GM19099 (cell line): Measurements from ENCODE around the gene TRPV2.

Source experiments
- POLR2A ChIP-seq: IDR thresholded peaks from 3 replicates; pipeline ENCODE4 v1.6.1; 2011; ENCODE audit warnings: low read depth; ENCODE audit not compliant: insufficient read length; ENCODE audit errors: extremely low read depth

Gene TRPV2

DNA sequence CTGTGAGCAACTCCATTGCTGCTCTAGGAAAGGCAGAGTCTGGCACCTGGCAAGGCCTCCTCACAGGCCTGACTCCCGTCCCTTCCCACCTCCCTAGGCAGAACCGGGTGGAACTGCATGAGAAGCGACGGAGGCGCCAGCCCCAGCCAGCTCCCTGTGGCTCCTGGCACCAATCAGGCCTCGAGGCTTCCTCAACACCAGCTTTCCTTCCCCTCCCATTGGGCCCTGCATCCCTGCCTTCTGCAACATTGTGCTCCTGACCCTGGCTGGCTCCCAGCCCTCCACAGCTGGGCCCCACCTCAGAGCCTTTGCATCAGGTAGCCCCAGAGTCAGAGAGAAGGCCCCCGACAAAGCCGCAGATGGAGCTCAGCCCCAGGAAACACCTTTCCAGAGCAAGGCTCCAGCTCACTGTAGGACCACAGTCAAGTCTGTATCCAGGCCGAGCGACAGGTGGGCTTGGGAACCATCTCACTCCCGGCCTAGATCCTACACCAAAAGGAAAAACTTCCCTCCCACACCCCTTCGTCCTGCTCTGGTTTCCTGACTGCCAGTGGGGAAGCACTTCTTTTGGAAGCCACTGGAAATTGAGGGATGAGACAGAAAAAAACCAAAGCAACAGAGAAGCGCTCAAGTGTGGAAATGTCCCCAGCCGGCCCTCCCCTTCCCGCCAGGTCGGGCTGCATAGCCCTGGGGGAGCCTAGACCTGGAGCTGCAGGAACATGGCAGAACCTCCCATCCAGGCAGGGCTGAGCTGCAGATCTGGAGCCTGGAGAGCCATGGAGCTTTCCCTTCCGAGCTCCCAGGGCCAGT, 45.6 kb downstream of the TRPV2 start:
- TF ChIP-seq POLR2A, result no peak

DNA sequence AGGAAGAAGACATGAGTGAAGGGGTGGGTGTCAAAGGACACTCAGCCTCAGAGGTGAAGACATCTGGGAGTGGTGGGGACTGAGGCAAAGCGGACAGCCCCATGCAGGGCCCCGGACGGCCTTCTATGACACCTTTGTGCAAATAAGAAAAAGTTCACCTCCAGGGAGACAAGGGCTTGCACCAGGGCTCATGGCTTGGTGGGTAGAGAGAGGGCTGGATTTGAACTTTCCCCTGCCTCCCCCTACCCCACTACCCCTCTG, 46.2 kb downstream of the TRPV2 start:
- no peak for TF ChIP-seq POLR2A

GRCh38 chr17:16462070-16462864, 46.9 kb downstream of the TRPV2 start:
- TF ChIP-seq POLR2A, result no peak

DNA sequence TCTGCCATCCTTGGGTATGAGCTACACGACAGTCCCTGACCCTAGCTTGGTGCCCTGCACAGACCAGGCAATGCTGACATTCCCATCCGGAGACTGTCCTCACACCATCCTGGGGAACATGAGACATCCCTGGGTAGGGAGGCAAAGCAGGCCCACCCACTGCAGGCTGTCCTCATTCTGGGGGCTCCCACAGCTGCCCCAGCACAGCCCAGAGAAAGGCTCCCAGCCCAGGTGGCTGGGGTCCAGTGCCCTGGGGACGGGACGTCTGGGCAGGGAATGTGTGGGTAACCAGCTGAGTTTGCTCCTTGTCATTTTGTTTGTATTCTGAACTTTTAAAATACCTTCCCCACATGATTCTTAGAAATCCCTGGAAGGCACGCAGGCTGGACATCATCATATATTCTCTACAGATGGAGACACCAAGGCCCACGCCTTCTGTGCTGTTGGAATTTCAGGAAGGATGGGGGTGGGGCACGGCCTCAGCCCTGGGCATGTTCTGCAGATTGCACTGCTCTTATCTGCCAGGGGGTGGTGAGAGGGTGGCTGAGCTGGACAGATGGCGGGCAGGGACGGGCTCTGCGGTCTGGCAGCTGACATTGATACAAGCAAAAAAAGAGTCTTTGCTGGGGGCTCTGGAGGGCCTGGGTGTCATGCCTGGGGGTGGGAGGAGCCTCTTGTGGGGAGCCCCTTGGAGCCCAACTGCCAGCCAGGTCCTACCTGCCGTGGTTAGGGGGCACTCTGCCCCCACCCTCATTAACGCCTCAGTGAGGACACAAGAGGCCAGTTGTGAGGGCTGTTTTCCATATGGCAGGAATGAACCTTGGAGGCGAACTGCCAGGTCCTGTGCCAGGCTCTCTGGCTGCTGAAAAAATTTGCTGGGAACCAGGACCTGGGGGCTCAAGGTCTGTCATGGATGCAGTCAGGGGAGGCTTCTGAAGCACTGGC, 48.3 kb downstream of the TRPV2 start:
- TF ChIP-seq POLR2A, result no peak

GRCh38 chr17:16464303-16465051, 49.1 kb downstream of the TRPV2 start:
- no peak for TF ChIP-seq POLR2A

GRCh38 chr17:16465052-16465312, 49.6 kb downstream of the TRPV2 start:
- no peak for TF ChIP-seq POLR2A

DNA sequence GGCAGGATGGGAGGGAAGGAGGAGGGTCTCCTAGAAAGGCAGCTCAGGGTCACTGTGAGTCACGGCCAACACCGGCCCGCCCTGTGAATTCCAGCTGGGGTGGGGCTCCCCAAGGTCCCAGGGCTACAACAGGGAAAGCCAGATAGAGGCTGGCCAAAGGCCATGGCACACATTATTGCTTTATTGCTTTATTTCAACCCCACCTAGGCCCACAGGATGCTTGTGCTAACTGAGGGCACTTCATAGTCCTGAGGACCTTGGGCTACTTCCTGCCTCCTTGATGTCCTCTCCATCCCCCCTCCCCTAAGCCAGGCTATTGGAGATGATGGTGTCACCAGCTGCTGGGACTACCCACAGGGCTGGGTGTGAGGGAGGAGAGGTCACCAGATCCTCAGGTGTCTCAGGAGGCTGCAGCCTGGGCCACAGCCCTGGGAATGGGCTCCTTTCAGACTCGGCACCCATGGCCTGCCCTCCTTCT, 50.5 kb downstream of the TRPV2 start:
- TF ChIP-seq POLR2A, result no peak

DNA sequence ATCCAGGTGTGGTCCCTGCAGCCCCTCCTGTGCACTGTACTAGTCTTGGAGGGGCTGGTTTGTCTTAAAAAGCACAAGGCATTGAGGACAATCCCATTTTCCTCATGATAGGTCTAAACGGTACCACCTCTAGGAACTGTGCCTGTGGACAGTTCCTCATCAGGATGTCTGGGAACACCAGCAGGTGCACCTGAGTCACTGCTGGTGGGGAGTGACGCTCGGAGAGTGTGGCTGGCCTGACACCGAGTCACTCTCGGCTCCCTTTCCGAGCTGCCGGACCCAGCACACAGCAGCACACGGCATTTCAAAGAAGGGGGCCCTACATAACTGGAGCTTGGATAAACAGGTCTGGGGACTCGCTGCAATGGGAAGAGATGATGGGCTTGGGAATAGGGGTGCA, 51.0 kb downstream of the TRPV2 start:
- no peak for TF ChIP-seq POLR2A

- no peak for TF ChIP-seq POLR2A
These were observed 51.7 kb downstream of the TRPV2 start for GRCh38 chr17:16467044-16467443.

- TF ChIP-seq POLR2A, result no peak
These were observed 52.5 kb downstream of the TRPV2 start for GRCh38 chr17:16467886-16468285.

GRCh38 chr17:16468428-16468992, 53.1 kb downstream of the TRPV2 start:
- TF ChIP-seq POLR2A, result no peak

DNA sequence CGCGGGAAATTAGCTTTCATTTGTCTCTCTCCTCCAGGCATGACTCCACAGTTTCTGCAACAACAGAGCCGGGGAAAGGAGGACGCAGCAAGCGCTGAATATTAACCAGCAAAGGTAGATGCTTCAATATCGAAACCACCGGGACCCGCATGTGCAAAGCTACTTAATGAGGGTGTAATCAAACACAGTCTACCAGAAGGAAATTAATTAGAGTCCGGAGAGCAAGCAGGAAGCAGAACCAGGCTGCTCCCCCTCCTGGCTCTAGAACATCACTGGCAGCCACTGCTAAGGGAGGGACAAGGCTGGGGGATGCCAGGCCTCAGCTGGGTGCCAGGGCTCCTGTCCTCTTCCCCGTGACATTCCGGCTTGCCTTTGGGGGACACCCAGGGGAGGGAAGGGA, 54.9 kb downstream of the TRPV2 start:
- no peak for TF ChIP-seq POLR2A

DNA sequence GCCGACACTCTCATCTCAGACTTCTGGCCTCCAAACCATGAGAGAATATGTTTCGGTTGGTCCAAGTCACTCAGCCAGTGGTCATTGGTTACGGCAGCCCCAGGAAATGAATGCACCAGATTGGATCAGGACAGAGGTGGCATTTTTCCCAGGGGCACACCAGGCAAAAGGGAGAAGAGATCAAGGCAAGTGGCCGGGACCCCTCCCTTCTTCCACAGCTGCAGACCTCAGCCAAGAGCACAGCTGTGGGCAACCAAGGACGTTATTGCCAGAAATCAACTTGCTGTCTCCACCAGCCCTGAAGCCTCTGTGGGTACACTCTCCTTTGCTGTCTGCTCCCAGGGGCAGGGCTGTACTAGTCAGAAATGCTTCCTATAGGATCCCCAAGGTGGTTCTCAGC, 55.9 kb downstream of the TRPV2 start:
- no peak for TF ChIP-seq POLR2A

GRCh38 chr17:16472539-16472938, 57.2 kb downstream of the TRPV2 start:
- TF ChIP-seq POLR2A, result no peak

GRCh38 chr17:16473044-16474011, 58.0 kb downstream of the TRPV2 start:
- TF ChIP-seq POLR2A, result no peak
